Pulmonary artery endothelial cell (primary cell): Measurements from ENCODE around the gene XPNPEP3. TPM values are rescaled to one million over a fixed set of nuclear protein-coding genes. Genes with fewer than 3 reads are reported as not detected.
A peak's percentile ranks its signal among the peaks of the same experiment; 100 is the strongest.

Experiments used
- DNase-seq: peaks from one replicate; pipeline ENCODE4 v3.0.0-alpha.2; 2011; ENCODE audit warnings: low read depth, low spot score
- total RNA-seq: library from RNA; depleted of rRNA; stranded (reverse); fragments of >200 nt; gene quantifications from 2 replicates; pipeline ENCODE4 v1.2.3, GENCODE V29; 2014

XPNPEP3 gene
- total RNA-seq, 1 donor from 2014 or later: 9.2 TPM

- DNase-seq: no peak
Measured at GRCh38 chr22:40939202-40939601, 82.3 kb downstream of the XPNPEP3 start.

- DNase-seq: peak; percentile 95
Measured at GRCh38 chr22:40950962-40951794, 94.2 kb downstream of the XPNPEP3 start, which contains the start of gene RBX1. Gene RBX1, plus strand, starts transcription at chr22:40951378. Its CDS starts 21 bp downstream, at chr22:40951399.

- no peak for DNase-seq
Measured at GRCh38 chr22:40951795-40952605, 95.1 kb downstream of the XPNPEP3 start.

GRCh38 chr22:40953471-40953870 lies 96.5 kb downstream of the XPNPEP3 start:
- no peak for DNase-seq

- no peak for DNase-seq
Measured at GRCh38 chr22:40954113-40954512, 97.2 kb downstream of the XPNPEP3 start.

- DNase-seq: no peak
Measured at GRCh38 chr22:40955571-40955970, 98.6 kb downstream of the XPNPEP3 start.

GRCh38 chr22:40957601-40958000 lies 100.7 kb downstream of the XPNPEP3 start:
- no peak for DNase-seq

- DNase-seq: no peak
Measured at GRCh38 chr22:40958299-40958698, 101.4 kb downstream of the XPNPEP3 start.

GRCh38 chr22:40960145-40960544 lies 103.2 kb downstream of the XPNPEP3 start:
- no peak for DNase-seq

GRCh38 chr22:40965936-40966725 lies 109.2 kb downstream of the XPNPEP3 start:
- DNase-seq: no peak

- no peak for DNase-seq
Measured at GRCh38 chr22:40966726-40967085, 109.8 kb downstream of the XPNPEP3 start.

- DNase-seq: no peak
Measured at GRCh38 chr22:40967111-40967760, 110.3 kb downstream of the XPNPEP3 start.

GRCh38 chr22:40972587-40972986 lies 115.6 kb downstream of the XPNPEP3 start:
- DNase-seq: no peak

GRCh38 chr22:40973144-40973543 lies 116.2 kb downstream of the XPNPEP3 start:
- DNase-seq: no peak

GRCh38 chr22:40975366-40975765 lies 118.4 kb downstream of the XPNPEP3 start:
- DNase-seq: no peak

GRCh38 chr22:40976866-40977700 lies 120.1 kb downstream of the XPNPEP3 start:
- no peak for DNase-seq

GRCh38 chr22:40979198-40979597 lies 122.2 kb downstream of the XPNPEP3 start:
- DNase-seq: no peak

- no peak for DNase-seq
Measured at GRCh38 chr22:40979871-40980270, 122.9 kb downstream of the XPNPEP3 start.
